HG02759 (cell line): ENCODE measurements around the gene KHDRBS2.

Experiments used
- ATAC-seq: cut with Tn5 transposase; IDR thresholded peaks from one replicate; pipeline ENCODE4 v1.9.1; 2021; ENCODE audit warnings: mild to moderate bottlenecking, moderate library complexity; ENCODE audit not compliant: unreplicated experiment

Gene KHDRBS2

GRCh38 chr6:62192593-62192992 lies 93.4 kb downstream of the KHDRBS2 start:
- ATAC-seq: no peak

- no peak for ATAC-seq
Measured at GRCh38 chr6:62175195-62175594, 110.8 kb downstream of the KHDRBS2 start.

DNA sequence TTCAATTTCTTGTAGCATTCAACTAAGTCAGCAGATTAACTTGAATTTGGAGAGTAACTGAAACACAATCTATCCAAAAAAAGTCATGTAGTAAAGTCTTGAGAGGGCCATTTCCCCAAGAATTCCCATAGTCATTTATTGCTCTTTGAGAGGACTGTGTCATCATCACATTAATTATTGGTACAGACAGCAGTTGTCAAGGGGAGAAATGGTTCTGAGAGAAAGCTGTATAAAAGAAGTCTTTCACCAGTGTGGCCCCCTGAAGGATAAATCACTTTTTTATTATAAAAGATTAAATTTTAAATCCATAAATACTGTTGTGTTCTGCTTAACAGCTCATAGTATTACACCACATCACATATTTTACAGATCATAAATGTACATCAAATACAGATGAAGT lies 111.5 kb downstream of the KHDRBS2 start:
- no peak for ATAC-seq

GRCh38 chr6:62167736-62168135 lies 118.3 kb downstream of the KHDRBS2 start:
- ATAC-seq: no peak

GRCh38 chr6:62162858-62163257 lies 123.2 kb downstream of the KHDRBS2 start:
- no peak for ATAC-seq

DNA sequence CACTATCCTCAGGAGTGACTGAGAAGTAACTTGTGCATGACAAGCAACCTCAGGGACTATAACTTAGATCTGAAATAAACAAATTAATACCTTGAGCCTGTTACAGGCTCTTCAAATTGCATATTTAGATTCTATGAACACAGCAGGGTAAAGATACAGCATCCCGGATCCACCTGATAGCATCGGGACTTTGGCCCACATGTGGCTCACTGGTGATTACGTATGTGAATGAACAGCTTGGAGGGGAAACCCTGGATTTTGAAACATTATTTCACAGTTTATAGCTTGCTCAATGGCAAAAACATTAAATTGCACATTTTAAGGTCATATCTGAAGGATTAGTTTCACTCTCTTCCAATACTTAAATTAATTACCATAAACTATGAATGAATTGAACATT lies 133.2 kb downstream of the KHDRBS2 start:
- no peak for ATAC-seq

- ATAC-seq: peak; percentile 89
Measured at GRCh38 chr6:62150048-62150663, 135.9 kb downstream of the KHDRBS2 start.

DNA sequence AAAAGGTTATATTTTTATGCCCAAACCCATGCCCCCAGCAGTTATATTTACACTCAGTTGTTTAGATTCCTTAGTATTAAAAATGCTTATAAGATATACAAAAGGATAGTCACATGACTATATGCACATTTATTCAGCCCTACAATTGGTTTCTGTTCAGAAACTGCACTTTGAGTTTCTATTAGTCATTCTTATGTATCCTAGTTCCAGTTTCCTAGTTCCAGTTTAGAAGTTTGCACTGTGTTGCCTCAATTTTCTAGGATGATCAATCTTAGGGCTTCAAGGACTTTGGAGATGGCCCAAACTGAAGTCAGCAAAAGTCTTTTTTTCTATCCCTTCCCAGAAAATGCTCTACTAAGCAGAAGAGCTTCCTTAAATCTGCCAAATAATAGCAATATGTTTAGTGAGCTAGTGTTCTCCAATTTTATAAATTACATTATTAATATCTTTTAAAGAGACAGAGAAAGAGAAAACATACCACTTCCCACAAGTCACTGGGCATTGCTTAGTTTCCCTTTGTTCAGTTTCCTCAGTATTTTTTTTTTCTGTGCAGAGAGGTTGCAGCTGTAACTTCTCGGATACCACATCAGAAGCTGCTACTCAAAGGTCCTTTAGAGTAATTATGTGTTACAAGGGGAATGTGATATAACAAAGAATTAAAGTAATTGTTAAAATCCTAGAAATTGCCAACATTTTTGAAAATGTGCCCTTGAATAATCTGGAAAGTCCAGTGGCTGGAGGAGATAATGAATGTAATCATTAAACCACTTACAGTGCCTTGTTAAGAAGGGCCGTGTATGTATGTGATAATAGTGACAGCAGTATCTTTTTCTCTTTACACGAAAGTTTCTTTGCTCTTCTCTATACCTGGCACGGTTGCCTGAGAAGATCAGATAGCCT lies 138.8 kb downstream of the KHDRBS2 start:
- ATAC-seq: no peak

- ATAC-seq: no peak
Measured at GRCh38 chr6:62129127-62129526, 156.9 kb downstream of the KHDRBS2 start.

DNA sequence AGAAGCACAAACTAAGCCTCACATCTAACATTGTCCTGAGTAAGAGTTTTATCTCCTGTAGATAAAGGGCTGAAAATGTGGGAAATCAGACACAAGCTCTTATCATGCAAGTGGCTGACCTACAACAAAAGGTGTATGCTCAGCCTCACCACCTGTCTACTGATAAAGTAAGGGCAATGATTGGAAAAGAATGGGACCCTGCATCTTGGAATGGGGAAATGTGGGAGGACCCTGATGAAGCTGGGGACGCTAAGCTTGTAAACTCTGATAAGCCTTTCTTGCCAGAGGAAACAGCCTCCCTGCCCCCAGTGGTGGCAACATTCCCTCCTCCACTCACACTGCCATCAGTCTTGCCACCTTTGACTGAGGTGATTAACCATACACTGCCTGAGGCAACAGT lies 166.6 kb downstream of the KHDRBS2 start:
- no peak for ATAC-seq

DNA sequence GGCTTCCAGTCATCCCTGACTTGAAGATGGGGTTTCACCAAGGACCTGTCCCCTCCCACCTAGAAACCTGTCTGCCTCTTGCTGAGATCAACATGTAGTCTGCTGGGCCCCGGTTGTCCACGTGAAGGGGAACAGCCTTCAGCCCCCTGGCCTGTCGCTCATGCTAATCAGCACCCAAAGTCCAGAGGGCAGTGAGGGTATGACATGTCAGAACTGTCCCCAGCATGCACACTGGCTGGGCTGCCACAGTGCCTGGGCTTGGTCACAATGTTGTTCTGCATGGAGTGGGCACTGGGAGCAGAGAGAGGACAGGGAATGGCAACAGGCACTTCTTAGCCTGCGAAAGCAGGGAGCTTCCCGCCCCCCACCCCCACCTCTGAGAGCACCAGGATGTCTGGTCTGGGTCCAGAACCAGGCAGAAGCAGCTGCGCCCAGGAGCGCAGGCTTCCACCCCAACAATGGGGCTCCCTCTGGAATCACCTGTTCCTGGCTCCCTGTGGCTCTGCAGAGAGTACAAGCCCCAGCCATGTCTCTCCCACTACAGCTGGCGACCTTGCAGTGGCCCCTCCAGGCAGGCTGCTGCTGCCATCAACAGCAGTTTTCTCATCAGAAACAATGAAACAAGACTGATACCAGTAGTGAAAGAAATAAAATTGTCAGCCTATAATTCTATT lies 182.7 kb downstream of the KHDRBS2 start:
- no peak for ATAC-seq

DNA sequence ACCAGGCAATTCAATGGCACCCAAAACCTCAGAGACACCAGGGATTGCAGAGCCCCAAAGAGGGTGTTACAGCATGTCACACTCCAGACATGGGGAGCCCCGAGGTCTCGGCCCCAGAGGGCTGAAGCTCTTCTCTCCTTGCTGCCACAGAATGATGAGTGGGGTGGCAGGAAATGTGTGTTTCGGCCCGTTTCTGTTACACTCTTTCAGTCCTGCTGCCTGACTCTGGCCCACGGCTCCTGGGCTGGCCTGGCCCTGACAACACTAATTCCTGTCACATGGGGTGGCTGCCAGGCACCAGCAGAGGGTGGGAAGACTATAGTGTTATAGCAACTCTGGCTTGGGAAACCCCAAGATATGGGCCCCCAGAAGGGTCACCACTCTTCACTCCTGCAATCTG lies 183.6 kb downstream of the KHDRBS2 start:
- ATAC-seq: no peak

GRCh38 chr6:62090442-62091229 lies 195.4 kb downstream of the KHDRBS2 start:
- no peak for ATAC-seq

GRCh38 chr6:62089781-62090180 lies 196.2 kb downstream of the KHDRBS2 start:
- ATAC-seq: no peak

DNA sequence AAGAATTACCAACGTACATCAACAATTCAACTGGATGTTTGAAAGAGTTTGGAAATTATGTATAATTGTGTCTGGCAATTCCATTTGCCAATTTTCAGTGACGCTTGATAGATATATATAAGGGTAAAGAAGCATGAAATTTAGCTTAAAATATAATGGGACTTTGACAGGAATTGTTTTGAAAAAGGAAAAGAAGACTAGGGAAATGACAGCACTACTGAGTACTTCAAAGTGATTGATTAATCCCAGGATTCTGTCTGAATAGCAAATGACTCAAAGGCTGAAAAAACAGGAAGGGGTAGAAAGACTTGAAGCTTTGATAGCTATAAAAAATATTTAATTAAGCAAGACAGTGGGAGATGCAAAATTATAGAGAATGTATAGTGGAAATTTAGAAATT lies 200.0 kb downstream of the KHDRBS2 start:
- no peak for ATAC-seq

DNA sequence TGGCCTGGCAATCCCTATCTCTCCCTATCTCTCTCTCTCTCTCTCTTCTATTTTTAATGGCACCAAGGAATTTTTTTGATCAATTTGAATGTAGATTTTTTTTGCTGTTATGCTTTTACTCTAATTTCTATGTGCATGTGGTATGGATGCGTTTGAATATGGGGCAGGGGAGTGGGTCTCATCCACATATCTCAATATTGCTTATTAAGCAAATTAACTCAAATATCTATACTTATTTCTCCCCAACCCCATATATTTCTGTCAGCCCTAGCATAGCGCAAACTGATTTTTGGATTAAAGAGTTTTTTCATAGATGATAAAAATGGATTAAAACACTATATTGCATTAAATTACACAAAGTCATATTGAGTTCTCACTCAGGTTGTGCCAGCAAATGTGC lies 210.2 kb downstream of the KHDRBS2 start:
- ATAC-seq: no peak

- no peak for ATAC-seq
Measured at GRCh38 chr6:62059901-62060300, 226.1 kb downstream of the KHDRBS2 start.

GRCh38 chr6:62057300-62057699 lies 228.7 kb downstream of the KHDRBS2 start:
- no peak for ATAC-seq

DNA sequence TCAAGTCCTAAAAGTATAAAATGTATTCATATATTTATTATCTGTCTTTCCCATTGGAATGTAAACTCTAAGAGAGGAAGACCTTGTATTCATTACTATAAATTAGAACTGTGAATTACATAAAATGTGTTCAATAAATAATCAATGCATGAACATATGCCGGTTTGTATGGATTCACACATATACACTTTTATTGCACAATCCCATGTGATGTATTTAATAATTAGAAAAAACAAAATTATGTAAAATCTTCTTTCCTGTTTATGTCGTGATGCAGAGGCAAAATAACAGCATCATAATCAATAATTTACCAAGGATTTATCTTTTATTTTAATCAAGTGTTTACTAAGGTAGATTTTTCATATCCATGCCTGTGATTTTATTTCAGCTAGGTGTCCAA lies 240.5 kb downstream of the KHDRBS2 start:
- no peak for ATAC-seq

- ATAC-seq: no peak
Measured at GRCh38 chr6:62043084-62043483, 242.9 kb downstream of the KHDRBS2 start.

GRCh38 chr6:62042429-62042828 lies 243.6 kb downstream of the KHDRBS2 start:
- no peak for ATAC-seq
